B cell (primary cell): ENCODE data around the gene TMEM132A. TPM values are rescaled to one million over a fixed set of nuclear protein-coding genes. Genes with fewer than 3 reads are reported as not detected.
A peak's percentile ranks its signal among the peaks of the same experiment; 100 is the strongest.

Source experiments
- ATAC-seq: fragments of 200-7000 bp; cut with Tn5 transposase; one replicate; pipeline ENCODE4 v1.10.0; 2021; ENCODE audit warnings: low read depth, mild to moderate bottlenecking, moderate number of reproducible peaks, moderate library complexity
- CTCF ChIA-PET: fragments of 350-600 bp; sonication (Branson Sonifier 250); formaldehyde crosslinking; loops from one replicate; lab custom pipeline; 2021; ENCODE audit warnings: antibody characterized with exemption, inconsistent platforms; lab: Charles Lee
- POLR2A ChIA-PET: fragments of 350-600 bp; sonication (Branson Sonifier 250); formaldehyde crosslinking; loops from one replicate; lab custom pipeline; 2021; ENCODE audit warnings: antibody characterized with exemption; lab: Charles Lee
- DNase-seq: peaks from one replicate; pipeline ENCODE4 v3.0.0; 2013
- H2AFZ ChIP-seq: 2 replicates; pipeline ENCODE4 v1.6.1; 2012; ENCODE audit warnings: mild to moderate bottlenecking, low read depth, low read length; ENCODE audit not compliant: insufficient read depth, poor library complexity, severe bottlenecking
- H3K27ac ChIP-seq, 2 donors: 1 replicate in 1 of 2; 2 replicates in 1 of 2; pipeline ENCODE4 v1.5.1; 2012 to 2013; ENCODE audit warnings: low read length in 2 of 2, mild to moderate bottlenecking in 2 of 2, moderate library complexity in 1 of 2
- H3K27me3 ChIP-seq, 4 experiments: fragments of 200-600 bp in 1 of 4; sonication (generic) in 1 of 4; replicated peaks in 1 of 4; 1 replicate in 2 of 4; 2 replicates in 2 of 4; pipeline versions ENCODE4 v1.6.1 to v1.7.0; 2013 to 2016; ENCODE audit warnings: low read length in 3 of 4, mild to moderate bottlenecking in 2 of 4, mixed read lengths in 1 of 4, moderate library complexity in 1 of 4; ENCODE audit not compliant: insufficient read depth in 4 of 4, control insufficient read depth in 3 of 4; ENCODE audit errors: control extremely low read depth in 1 of 4
- H3K36me3 ChIP-seq, 2 experiments: replicated peaks in 1 of 2; 1 replicate in 1 of 2; 2 replicates in 1 of 2; pipeline versions ENCODE4 v1.6.1 to v1.7.1; 2013; ENCODE audit warnings: low read length in 1 of 2; ENCODE audit not compliant: insufficient read depth in 2 of 2, control insufficient read depth in 1 of 2; ENCODE audit errors: control extremely low read depth in 1 of 2, extremely low read depth in 1 of 2
- H3K4me1 ChIP-seq, 2 donors: fragments of 200-600 bp in 1 of 2; sonication (generic) in 1 of 2; 1 replicate in 1 of 2; 2 replicates in 1 of 2; pipeline versions ENCODE4 v1.5.1 to v1.6.1; 2013 to 2017; ENCODE audit warnings: low read length in 2 of 2; ENCODE audit not compliant: control insufficient read depth in 2 of 2, insufficient read depth in 2 of 2
- H3K4me2 ChIP-seq: replicated peaks from 2 replicates; pipeline ENCODE3; 2012; ENCODE audit warnings: mild to moderate bottlenecking, low read depth, low read length; ENCODE audit not compliant: poor library complexity, severe bottlenecking
- H3K4me3 ChIP-seq, 5 experiments: fragments of 200-600 bp in 1 of 5; sonication (generic) in 1 of 5; 1 replicate in 3 of 5; 2 replicates in 2 of 5; pipeline versions ENCODE4 v1.5.1 to v1.7.0; 2011 to 2016; ENCODE audit warnings: low read length in 4 of 5, mild to moderate bottlenecking in 4 of 5, low read depth in 2 of 5, control low read depth in 1 of 5, moderate library complexity in 1 of 5; ENCODE audit not compliant: insufficient read depth in 1 of 5; ENCODE audit errors: control extremely low read depth in 1 of 5, extremely low read depth in 1 of 5
- H3K79me2 ChIP-seq: fragments of 200-600 bp; sonication (generic); one replicate; pipeline ENCODE4 v1.6.0; 2016; ENCODE audit warnings: low read length; ENCODE audit not compliant: control insufficient read depth, insufficient read depth
- H3K9ac ChIP-seq: fragments of 200-600 bp; sonication (generic); 2 replicates; pipeline ENCODE4 v1.6.1; 2017; ENCODE audit warnings: mild to moderate bottlenecking, low read length, moderate library complexity
- H3K9me3 ChIP-seq, 3 donors: one replicate each; pipeline versions ENCODE4 v1.6.1 to v1.7.1; 2013; ENCODE audit warnings: low read length in 2 of 3; ENCODE audit not compliant: control insufficient read depth in 2 of 3, insufficient read depth in 1 of 3; ENCODE audit errors: control extremely low read depth in 1 of 3
- H4K20me1 ChIP-seq: 2 replicates; pipeline ENCODE4 v1.6.0; 2012; ENCODE audit warnings: mild to moderate bottlenecking, low read length; ENCODE audit not compliant: insufficient read depth, control insufficient read depth, poor library complexity, severe bottlenecking
- H3K27ac Mint-ChIP-seq: one replicate; pipeline ENCODE4 v1.8.0; 2021; ENCODE audit warnings: mixed read lengths
- H3K27me3 Mint-ChIP-seq: one replicate; pipeline ENCODE4 v1.8.0; 2021; ENCODE audit warnings: mixed read lengths
- H3K4me1 Mint-ChIP-seq: one replicate; pipeline ENCODE4 v1.8.0; 2021; ENCODE audit warnings: mixed read lengths
- H3K4me3 Mint-ChIP-seq: one replicate; pipeline ENCODE4 v1.8.0; 2021; ENCODE audit warnings: mixed read lengths
- H3K9me3 Mint-ChIP-seq: one replicate; pipeline ENCODE4 v1.8.0; 2022; ENCODE audit warnings: mixed read lengths; ENCODE audit not compliant: insufficient read depth
- CTCF ChIP-seq: fragments of 200-600 bp; IDR thresholded peaks from one replicate; pipeline ENCODE4 v1.8.0; 2022; ENCODE audit warnings: antibody characterized with exemption, mild to moderate bottlenecking
- EZH2 ChIP-seq: IDR thresholded peaks from 2 replicates; pipeline ENCODE4 v1.6.1; 2012; ENCODE audit warnings: borderline replicate concordance, low read depth, mild to moderate bottlenecking, moderate library complexity, low read length; ENCODE audit not compliant: insufficient read depth, poor library complexity, severe bottlenecking
- WGBS: methylation state at CpG from one replicate; pipeline ENCODE4 v1.1.5; 2013; ENCODE audit warnings: missing lambda C conversion rate; ENCODE audit not compliant: insufficient coverage; 5-methylcytosine and 5-hydroxymethylcytosine counted together
- intact Hi-C: fragments of 100-400 bp; cut with micrococcal nuclease; formaldehyde crosslinking; loops from one replicate; pipeline ENCODE4 v1.10.0; 2022
- polyA plus RNA-seq: library from polyadenylated mRNA; depleted of rRNA; stranded (reverse); fragments of >200 nt; gene quantifications from 2 replicates; pipeline ENCODE4 v1.2.3, GENCODE V29; 2012
- total RNA-seq, 2 donors: library from RNA; stranded (reverse); fragments of 120-200 nt in 1 of 2; gene quantifications; 1 replicate in 1 of 2; 2 replicates in 1 of 2; pipeline versions ENCODE4 v1.2.3 to v1.2.4, GENCODE V29; 2013 to 2022

TMEM132A gene
- total and polyA plus RNA-seq, 2 donors (not counting 1 experiment from before 2014, with no cell fraction given): 1.2 to 11.3 TPM

GRCh38 chr11:60934124-60934789 lies 10.0 kb downstream of the TMEM132A start:
- H3K79me2 ChIP-seq: no peaks in the 10 kb centered on the region
- CTCF ChIA-PET: interaction anchor here (1.2 to 5.7 kb wide), 3 partner anchors 12 to 36 kb away, joined by 4 to 55 read pairs (median 10); partner anchors contain the start of gene TMEM109
- no peak overlapping the region for H3K27ac ChIP-seq
- H3K4me3 ChIP-seq: no peak overlapping the region
- TF ChIP-seq CTCF (no peak), EZH2 (no peak)
- Mint-ChIP-seq H3K27me3 (no peaks in the 10 kb centered on the region), H3K27ac (peak overlapping the region; percentile 87), H3K9me3 (no peaks in the 10 kb centered on the region), H3K4me3 (no peak overlapping the region), H3K4me1 (peaks cover 46% of the 10 kb centered on the region)
- ATAC-seq: no peak
- H3K9ac ChIP-seq: no peak overlapping the region
- H3K27me3 ChIP-seq: no peaks in the 10 kb centered on the region
- H3K4me1 ChIP-seq: peaks cover 26 to 44% of the 10 kb centered on the region in 2 donors
- POLR2A ChIA-PET: interaction anchor here (11.4 kb wide), 1 partner anchor 17 kb away, joined by 96 read pairs; the partner anchor contains the start of gene TMEM109
- intact Hi-C loops: no loop called here
- H4K20me1 ChIP-seq: peaks cover 2% of the 10 kb centered on the region
- no peak for DNase-seq
- no peak overlapping the region for H2AFZ ChIP-seq
- no peak overlapping the region for H3K4me2 ChIP-seq
- peaks cover 0 to 13% of the 10 kb centered on the region in 2 experiments for H3K36me3 ChIP-seq
- 91% methylated on average over 56 of the region's 57 CpGs for WGBS
- no peaks in the 10 kb centered on the region for H3K9me3 ChIP-seq
